ENCODE measurements around the gene AKAP6.

GRCh38 chr14:32694795-32695449, 365.8 kb downstream of the AKAP6 start:
- TF ChIP-seq, protein P1, sequence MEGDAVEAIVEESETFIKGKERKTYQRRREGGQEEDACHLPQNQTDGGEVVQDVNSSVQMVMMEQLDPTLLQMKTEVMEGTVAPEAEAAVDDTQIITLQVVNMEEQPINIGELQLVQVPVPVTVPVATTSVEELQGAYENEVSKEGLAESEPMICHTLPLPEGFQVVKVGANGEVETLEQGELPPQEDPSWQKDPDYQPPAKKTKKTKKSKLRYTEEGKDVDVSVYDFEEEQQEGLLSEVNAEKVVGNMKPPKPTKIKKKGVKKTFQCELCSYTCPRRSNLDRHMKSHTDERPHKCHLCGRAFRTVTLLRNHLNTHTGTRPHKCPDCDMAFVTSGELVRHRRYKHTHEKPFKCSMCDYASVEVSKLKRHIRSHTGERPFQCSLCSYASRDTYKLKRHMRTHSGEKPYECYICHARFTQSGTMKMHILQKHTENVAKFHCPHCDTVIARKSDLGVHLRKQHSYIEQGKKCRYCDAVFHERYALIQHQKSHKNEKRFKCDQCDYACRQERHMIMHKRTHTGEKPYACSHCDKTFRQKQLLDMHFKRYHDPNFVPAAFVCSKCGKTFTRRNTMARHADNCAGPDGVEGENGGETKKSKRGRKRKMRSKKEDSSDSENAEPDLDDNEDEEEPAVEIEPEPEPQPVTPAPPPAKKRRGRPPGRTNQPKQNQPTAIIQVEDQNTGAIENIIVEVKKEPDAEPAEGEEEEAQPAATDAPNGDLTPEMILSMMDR (IDR thresholded peaks at IDR 0.05) = no peak
- TF ChIP-seq POLR2A (IDR thresholded peaks at IDR 0.05) = no peak
